PFSK-1 (cell line): ENCODE results near the gene MTMR4.

Experiments
- FOXP2 ChIP-seq: optimal IDR thresholded peaks from 2 replicates; pipeline ENCODE3; 2011; ENCODE audit warnings: borderline replicate concordance, control low read depth, inconsistent platforms; ENCODE audit not compliant: insufficient read depth; ENCODE audit errors: extremely low read length, extremely low read depth
- POLR2AphosphoS5 ChIP-seq: IDR thresholded peaks from 2 replicates; pipeline ENCODE4 v1.6.1; 2012; ENCODE audit warnings: low read depth, mild to moderate bottlenecking, control low read depth, low read length, moderate library complexity
- SIN3A ChIP-seq: IDR thresholded peaks from 2 replicates; pipeline ENCODE4 v1.6.1; 2012; ENCODE audit warnings: mild to moderate bottlenecking, low read length, moderate library complexity, borderline replicate concordance; ENCODE audit not compliant: insufficient read depth
- TAF1 ChIP-seq: IDR thresholded peaks from 2 replicates; pipeline ENCODE4 v1.6.1; 2012; ENCODE audit warnings: low read length, control low read depth, borderline replicate concordance; ENCODE audit not compliant: insufficient read depth
- TF ChIP-seq, protein P1 (sequence below), 2 experiments: IDR thresholded peaks; 2 replicates each; pipeline versions ENCODE4 v1.6.1 to v1.8.0; 2011 to 2012; ENCODE audit warnings: low read depth in 2 of 2, low read length in 2 of 2, control low read depth in 1 of 2, inconsistent platforms in 1 of 2, mild to moderate bottlenecking in 1 of 2, moderate library complexity in 1 of 2; ENCODE audit not compliant: insufficient read depth in 1 of 2

The MTMR4 gene

GRCh38 chr17:58501451-58501850 lies 13.0 kb downstream of the MTMR4 start:
- no peak for TF ChIP-seq POLR2AphosphoS5
- TF ChIP-seq SIN3A, result no peak
- TF ChIP-seq TAF1, result no peak
- no peak for TF ChIP-seq FOXP2
- TF ChIP-seq, protein P1, sequence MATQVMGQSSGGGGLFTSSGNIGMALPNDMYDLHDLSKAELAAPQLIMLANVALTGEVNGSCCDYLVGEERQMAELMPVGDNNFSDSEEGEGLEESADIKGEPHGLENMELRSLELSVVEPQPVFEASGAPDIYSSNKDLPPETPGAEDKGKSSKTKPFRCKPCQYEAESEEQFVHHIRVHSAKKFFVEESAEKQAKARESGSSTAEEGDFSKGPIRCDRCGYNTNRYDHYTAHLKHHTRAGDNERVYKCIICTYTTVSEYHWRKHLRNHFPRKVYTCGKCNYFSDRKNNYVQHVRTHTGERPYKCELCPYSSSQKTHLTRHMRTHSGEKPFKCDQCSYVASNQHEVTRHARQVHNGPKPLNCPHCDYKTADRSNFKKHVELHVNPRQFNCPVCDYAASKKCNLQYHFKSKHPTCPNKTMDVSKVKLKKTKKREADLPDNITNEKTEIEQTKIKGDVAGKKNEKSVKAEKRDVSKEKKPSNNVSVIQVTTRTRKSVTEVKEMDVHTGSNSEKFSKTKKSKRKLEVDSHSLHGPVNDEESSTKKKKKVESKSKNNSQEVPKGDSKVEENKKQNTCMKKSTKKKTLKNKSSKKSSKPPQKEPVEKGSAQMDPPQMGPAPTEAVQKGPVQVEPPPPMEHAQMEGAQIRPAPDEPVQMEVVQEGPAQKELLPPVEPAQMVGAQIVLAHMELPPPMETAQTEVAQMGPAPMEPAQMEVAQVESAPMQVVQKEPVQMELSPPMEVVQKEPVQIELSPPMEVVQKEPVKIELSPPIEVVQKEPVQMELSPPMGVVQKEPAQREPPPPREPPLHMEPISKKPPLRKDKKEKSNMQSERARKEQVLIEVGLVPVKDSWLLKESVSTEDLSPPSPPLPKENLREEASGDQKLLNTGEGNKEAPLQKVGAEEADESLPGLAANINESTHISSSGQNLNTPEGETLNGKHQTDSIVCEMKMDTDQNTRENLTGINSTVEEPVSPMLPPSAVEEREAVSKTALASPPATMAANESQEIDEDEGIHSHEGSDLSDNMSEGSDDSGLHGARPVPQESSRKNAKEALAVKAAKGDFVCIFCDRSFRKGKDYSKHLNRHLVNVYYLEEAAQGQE (IDR thresholded peaks at IDR 0.05; ENCODE audit: insufficient read depth in 1 of 2, low read depth in 2 of 2, low read length in 2 of 2), result no peak

DNA sequence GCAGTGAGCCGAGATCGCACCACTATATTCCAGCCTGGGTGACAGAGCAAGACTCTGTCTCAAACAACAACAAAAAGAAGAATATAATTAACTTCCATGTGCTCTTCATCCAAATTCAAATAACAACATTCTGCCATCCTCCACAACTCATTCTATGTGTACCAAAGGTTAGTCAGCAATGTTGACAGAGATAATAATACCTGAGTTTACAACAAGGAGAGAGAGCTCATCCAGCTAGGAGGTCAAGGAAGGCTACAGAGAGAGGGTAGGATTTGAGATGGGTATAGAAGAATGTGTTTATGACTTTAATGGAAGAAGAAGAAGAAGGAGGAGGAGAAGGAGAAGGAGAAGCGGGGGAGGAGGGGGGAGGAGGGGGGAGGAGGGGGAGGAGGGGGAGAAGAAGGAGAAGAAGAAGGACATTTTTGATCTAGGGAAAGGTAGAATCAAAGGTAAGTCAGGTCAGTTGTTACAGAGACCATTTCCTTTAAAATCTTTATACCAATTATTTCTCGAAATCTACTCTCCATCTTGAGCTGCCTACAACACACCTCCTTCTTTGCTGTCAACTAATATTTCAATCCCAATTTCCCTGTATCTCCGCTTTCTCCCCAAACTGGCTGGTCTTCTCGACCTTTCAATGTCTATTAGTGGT lies 16.1 kb downstream of the MTMR4 start:
- TF ChIP-seq FOXP2 (no peak), TAF1 (no peak), POLR2AphosphoS5 (no peak), SIN3A (no peak)
- TF ChIP-seq, protein P1 (IDR thresholded peaks at IDR 0.05; ENCODE audit: insufficient read depth in 1 of 2, low read depth in 2 of 2, low read length in 2 of 2), result no peak

DNA sequence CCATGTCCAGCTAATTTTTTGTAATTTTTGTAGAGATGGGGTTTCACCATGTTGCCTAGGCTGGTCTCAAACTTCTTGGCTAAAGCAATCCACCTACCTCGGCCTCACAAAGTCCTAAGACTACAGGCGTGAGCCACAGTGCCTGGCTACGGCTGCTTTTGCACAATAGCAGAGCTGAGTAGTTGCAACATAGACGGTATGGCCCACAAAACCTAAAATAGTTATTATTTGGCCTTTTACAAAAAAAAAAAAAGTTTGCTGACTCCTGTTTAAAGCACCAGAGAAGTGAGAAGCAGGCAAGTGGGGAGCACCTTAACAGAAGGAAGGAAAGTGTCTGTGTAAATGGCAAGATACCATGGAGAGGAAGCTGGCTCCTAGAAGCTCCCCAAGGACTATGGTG lies 20.9 kb downstream of the MTMR4 start:
- TF ChIP-seq SIN3A, result no peak
- TF ChIP-seq, protein P1 (IDR thresholded peaks at IDR 0.05; ENCODE audit: insufficient read depth in 1 of 2, low read depth in 2 of 2, low read length in 2 of 2), result no peak
- TF ChIP-seq POLR2AphosphoS5, result no peak
- TF ChIP-seq FOXP2, result no peak
- no peak for TF ChIP-seq TAF1

- no peak for TF ChIP-seq SIN3A
- no peak for TF ChIP-seq FOXP2
- no peak for TF ChIP-seq POLR2AphosphoS5
- TF ChIP-seq TAF1, result no peak
- TF ChIP-seq, protein P1 (IDR thresholded peaks at IDR 0.05; ENCODE audit: insufficient read depth in 1 of 2, low read depth in 2 of 2, low read length in 2 of 2), result no peak
Measured at GRCh38 chr17:58492238-58493121, 22.0 kb downstream of the MTMR4 start.
